ENCODE data around the gene STOM. TPM values are rescaled to one million over a fixed set of nuclear protein-coding genes. Genes with fewer than 3 reads are reported as not detected.

STOM gene
- 114 and 146 TPM in 2 replicates for total RNA-seq

- DNase-seq (ENCODE audit: insufficient read length, low spot score, missing footprints), result no peak
- no peaks in the 10 kb centered on the region for H3K36me3 ChIP-seq (ENCODE audit: insufficient read depth, low read length)
- H2AFZ ChIP-seq (ENCODE audit: low read length), result peak within 1 kb of the TSS; percentile 71
- no peaks in the 10 kb centered on the region for H4K20me1 ChIP-seq (ENCODE audit: insufficient read depth, low read length)
- peak within 1 kb of the TSS; percentile 82 for H3K4me3 ChIP-seq (ENCODE audit: insufficient read depth, low read length)
- peaks cover 51% of the 10 kb centered on the region for H3K4me1 ChIP-seq (ENCODE audit: insufficient read depth, low read length)
- H3K9me3 ChIP-seq (ENCODE audit: low read depth, low read length), result no peaks in the 10 kb centered on the region
- TF ChIP-seq CTCF (IDR thresholded peaks at IDR 0.05; ENCODE audit: extremely low read depth, low read depth, low read length), result no peak
- peaks cover 50% of the 10 kb centered on the region for H3K79me2 ChIP-seq (ENCODE audit: insufficient read depth, low read length)
- H3K27ac ChIP-seq (ENCODE audit: low read depth, low read length), result peak within 1 kb of the TSS; percentile 80
- peak within 1 kb of the TSS; percentile 81 for H3K4me2 ChIP-seq (ENCODE audit: insufficient read depth, low read length)
- no peaks in the 10 kb centered on the region for H3K27me3 ChIP-seq (ENCODE audit: insufficient read depth, low read length)
Measured at GRCh38 chr9:121369595-121370265, at the start of gene STOM. Gene STOM (minus strand): TSS chr9:121370250. CDS start chr9:121370187, 63 bp downstream.

- H3K27me3 ChIP-seq (ENCODE audit: insufficient read depth, low read length), result peaks cover 14% of the 10 kb centered on the region
- DNase-seq (ENCODE audit: insufficient read length, low spot score, missing footprints), result no peak
Measured at GRCh38 chr9:121411993-121412392, 41.9 kb upstream of the STOM start.

DNA sequence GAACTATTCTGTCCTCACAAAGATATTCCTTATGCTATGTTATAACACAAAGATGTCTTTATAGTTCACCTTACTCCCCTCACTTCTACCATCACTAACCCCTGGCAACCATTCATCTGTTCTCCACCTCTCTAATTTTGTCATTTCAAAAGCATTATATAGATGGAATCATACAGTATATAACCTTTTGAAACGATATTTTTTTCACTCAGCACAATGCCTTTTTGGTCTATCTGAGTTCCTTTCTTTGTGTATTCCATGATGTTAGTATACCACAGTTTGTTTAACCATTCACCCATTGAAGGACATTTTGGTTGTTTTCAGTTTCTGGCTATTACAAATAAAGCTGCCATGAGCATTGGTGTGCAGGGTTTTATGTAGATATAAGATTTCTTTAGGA, 35.8 kb upstream of the STOM start:
- H3K4me1 ChIP-seq (ENCODE audit: insufficient read depth, low read length), result no peaks in the 10 kb centered on the region
- peaks cover 7% of the 10 kb centered on the region for H3K27me3 ChIP-seq (ENCODE audit: insufficient read depth, low read length)
- H4K20me1 ChIP-seq (ENCODE audit: insufficient read depth, low read length), result no peaks in the 10 kb centered on the region
- TF ChIP-seq CTCF (IDR thresholded peaks at IDR 0.05; ENCODE audit: extremely low read depth, low read depth, low read length), result no peak
- DNase-seq (ENCODE audit: insufficient read length, low spot score, missing footprints), result no peak
- no peak overlapping the region for H3K4me2 ChIP-seq (ENCODE audit: insufficient read depth, low read length)
- H3K27ac ChIP-seq (ENCODE audit: low read depth, low read length), result no peak overlapping the region
- no peaks in the 10 kb centered on the region for H3K36me3 ChIP-seq (ENCODE audit: insufficient read depth, low read length)
- no peaks in the 10 kb centered on the region for H3K79me2 ChIP-seq (ENCODE audit: insufficient read depth, low read length)
- no peaks in the 10 kb centered on the region for H3K9me3 ChIP-seq (ENCODE audit: low read depth, low read length)
- no peak overlapping the region for H2AFZ ChIP-seq (ENCODE audit: low read length)
- no peak overlapping the region for H3K4me3 ChIP-seq (ENCODE audit: insufficient read depth, low read length)

More at GRCh38 chr9:121411993-121412392, 41.9 kb upstream of the STOM start:
- no peak for TF ChIP-seq CTCF (IDR thresholded peaks at IDR 0.05; ENCODE audit: extremely low read depth, low read depth, low read length)
- Histone ChIP-seq H3K36me3 (ENCODE audit: insufficient read depth, low read length) (no peaks in the 10 kb centered on the region), H3K4me3 (ENCODE audit: insufficient read depth, low read length) (no peak overlapping the region), H3K4me2 (ENCODE audit: insufficient read depth, low read length) (no peak overlapping the region), H3K27ac (ENCODE audit: low read depth, low read length) (no peak overlapping the region), H3K9me3 (ENCODE audit: low read depth, low read length) (no peaks in the 10 kb centered on the region), H4K20me1 (ENCODE audit: insufficient read depth, low read length) (no peaks in the 10 kb centered on the region), H2AFZ (ENCODE audit: low read length) (no peak overlapping the region), H3K79me2 (ENCODE audit: insufficient read depth, low read length) (no peaks in the 10 kb centered on the region), H3K4me1 (ENCODE audit: insufficient read depth, low read length) (no peaks in the 10 kb centered on the region)

DNA sequence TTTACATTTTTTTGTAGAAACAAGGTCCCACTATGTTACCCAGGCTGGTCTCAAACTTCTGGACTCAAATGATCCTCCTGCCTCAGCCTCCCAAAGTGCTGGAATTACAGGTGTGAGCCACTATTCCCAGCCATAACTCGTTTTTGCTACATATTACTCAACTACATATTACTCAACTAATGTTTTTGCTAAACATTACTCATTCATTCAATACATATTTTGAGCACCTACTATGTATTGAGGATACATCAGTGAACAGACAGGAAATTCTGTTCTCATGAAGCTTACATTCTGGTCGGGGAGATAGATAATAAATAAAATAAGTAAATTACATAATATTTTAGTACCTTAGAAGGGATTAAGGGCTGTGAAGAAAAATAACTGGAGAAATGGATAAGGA, 34.9 kb upstream of the STOM start:
- H3K27me3 ChIP-seq (ENCODE audit: insufficient read depth, low read length), result peaks cover 4% of the 10 kb centered on the region
- H3K9me3 ChIP-seq (ENCODE audit: low read depth, low read length), result no peaks in the 10 kb centered on the region
- no peak overlapping the region for H3K4me3 ChIP-seq (ENCODE audit: insufficient read depth, low read length)
- H3K4me1 ChIP-seq (ENCODE audit: insufficient read depth, low read length), result peaks cover 5% of the 10 kb centered on the region
- H4K20me1 ChIP-seq (ENCODE audit: insufficient read depth, low read length), result no peaks in the 10 kb centered on the region
- no peak overlapping the region for H3K27ac ChIP-seq (ENCODE audit: low read depth, low read length)
- no peaks in the 10 kb centered on the region for H3K36me3 ChIP-seq (ENCODE audit: insufficient read depth, low read length)
- TF ChIP-seq CTCF (IDR thresholded peaks at IDR 0.05; ENCODE audit: extremely low read depth, low read depth, low read length), result no peak
- H3K4me2 ChIP-seq (ENCODE audit: insufficient read depth, low read length), result no peak overlapping the region
- H2AFZ ChIP-seq (ENCODE audit: low read length), result no peak overlapping the region
- no peak for DNase-seq (ENCODE audit: insufficient read length, low spot score, missing footprints)
- H3K79me2 ChIP-seq (ENCODE audit: insufficient read depth, low read length), result no peaks in the 10 kb centered on the region
